Measurements from ENCODE around the gene JAKMIP1.

- TF ChIP-seq CTCF (IDR thresholded peaks at IDR 0.05) (no peak), EZH2 (IDR thresholded peaks at IDR 0.05) (no peak)
Observed at GRCh38 chr4:6078560-6078959, 121.8 kb downstream of the JAKMIP1 start.

Data from neural progenitor cell (in vitro differentiated cells).